HepG2 (cell line): Measurements from ENCODE around the gene PELI1. TPM values are rescaled to one million over a fixed set of nuclear protein-coding genes. Genes with fewer than 3 reads are reported as not detected.

ENCODE experiments used
- ATAC-seq: fragments of 200-7000 bp; cut with Tn5 transposase; 3 replicates; pipeline ENCODE4 v1.9.1; 2020; ENCODE audit warnings: mild to moderate bottlenecking, moderate library complexity
- BruUV-seq: library from RNA; stranded (reverse); fragments of 400-500 nt; replicated peaks from 2 replicates; lab custom pipeline; 2021; lab: Mats Ljungman, UMichigan
- CTCF ChIA-PET: fragments of 300-600 bp; formaldehyde crosslinking; extraction: SDS; loops from one replicate; lab custom pipeline; 2021; ENCODE audit warnings: low total read pairs, inconsistent platforms, low intra/inter-chr PET ratio; lab: Yijun Ruan, JAX
- POLR2A ChIA-PET: fragments of 350-600 bp; sonication (Branson Sonifier 250); formaldehyde crosslinking; loops from one replicate; lab custom pipeline; 2020; ENCODE audit warnings: antibody characterized with exemption, inconsistent platforms; lab: Yijun Ruan, JAX
- DNase-seq: peaks from one replicate; pipeline ENCODE4 v3.0.0-alpha.2; 2015; ENCODE audit warnings: low spot score
- FAIRE-seq: peaks from 3 replicates; lab custom pipeline; 2011; peaks lifted over from hg19 to GRCh38; lab: Jason Lieb, UNC
- H2AFZ ChIP-seq: one replicate; pipeline ENCODE4 v1.6.1; 2011; ENCODE audit warnings: low read length, inconsistent platforms
- H3K27ac ChIP-seq: fragments of 300-600 bp; 3 replicates; pipeline ENCODE4 v1.8.0; 2011; ENCODE audit warnings: mixed run types, mild to moderate bottlenecking, mixed read lengths, low read length, inconsistent platforms; ENCODE audit not compliant: insufficient read depth; ENCODE audit errors: extremely low read length
- H3K27me3 ChIP-seq, 2 experiments: fragments of 200-600 bp in 1 of 2; 2 replicates in 1 of 2; 3 replicates in 1 of 2; pipeline versions ENCODE4 v1.6.0 to v1.8.0; 2011; ENCODE audit warnings: low read length in 2 of 2, mild to moderate bottlenecking in 2 of 2, moderate library complexity in 2 of 2, inconsistent platforms in 1 of 2; ENCODE audit not compliant: insufficient read depth in 2 of 2, control insufficient read depth in 1 of 2
- H3K36me3 ChIP-seq, 2 experiments: fragments of 200-600 bp in 1 of 2; replicated peaks in 1 of 2; 2 replicates in 1 of 2; 3 replicates in 1 of 2; pipeline versions ENCODE4 v1.5.1 to v1.8.0; 2011; ENCODE audit warnings: low read length in 2 of 2, inconsistent platforms in 1 of 2; ENCODE audit not compliant: insufficient read depth in 2 of 2, control insufficient read depth in 1 of 2
- H3K4me1 ChIP-seq: 2 replicates; pipeline ENCODE4 v1.5.1; 2012; ENCODE audit warnings: low read length, inconsistent platforms; ENCODE audit not compliant: insufficient read depth
- H3K4me2 ChIP-seq: 2 replicates; pipeline ENCODE4 v1.6.0; 2011; ENCODE audit warnings: low read depth, low read length, inconsistent platforms
- H3K4me3 ChIP-seq, 3 experiments: fragments of 200-600 bp in 1 of 3; sonication (generic), shearing (Covaris generic) in 1 of 3; replicated peaks in 1 of 3; 2 replicates each; pipeline ENCODE4 v1.5.1; 2011 to 2016; ENCODE audit warnings: low read length in 3 of 3, inconsistent platforms in 2 of 3, low read depth in 2 of 3, mild to moderate bottlenecking in 2 of 3, control low read depth in 1 of 3, mixed read lengths in 1 of 3; ENCODE audit not compliant: insufficient read depth in 1 of 3
- H3K79me2 ChIP-seq: one replicate; pipeline ENCODE4 v1.6.1; 2011; ENCODE audit warnings: low read length, inconsistent platforms; ENCODE audit not compliant: insufficient read depth
- H3K9ac ChIP-seq: 2 replicates; pipeline ENCODE4 v1.6.0; 2011; ENCODE audit warnings: mild to moderate bottlenecking, low read depth, low read length, inconsistent platforms; ENCODE audit not compliant: insufficient read depth
- H3K9me3 ChIP-seq: 2 replicates; pipeline ENCODE4 v1.5.1; 2012; ENCODE audit warnings: mild to moderate bottlenecking, low read length
- H4K20me1 ChIP-seq: 2 replicates; pipeline ENCODE4 v1.6.0; 2011; ENCODE audit warnings: inconsistent platforms, mild to moderate bottlenecking, low read length, moderate library complexity; ENCODE audit not compliant: insufficient read depth
- BORCS8-MEF2B ChIP-seq: sonication (generic); formaldehyde crosslinking; IDR thresholded peaks from 2 replicates; pipeline ENCODE4 v1.8.0; 2022; ENCODE audit warnings: mild to moderate bottlenecking, missing genetic modification reagents
- CSRNP1 ChIP-seq: sonication (generic); formaldehyde crosslinking; IDR thresholded peaks from 2 replicates; pipeline ENCODE4 v1.8.1; 2023; ENCODE audit warnings: mild to moderate bottlenecking, missing genetic modification reagents
- GATA4 ChIP-seq: sonication (generic); IDR thresholded peaks from 2 replicates; pipeline ENCODE4 v1.6.1; 2016; ENCODE audit warnings: antibody characterized with exemption, low read depth, borderline replicate concordance
- KDM6A ChIP-seq: IDR thresholded peaks from 2 replicates; pipeline ENCODE4 v1.6.1; 2016; ENCODE audit warnings: low read depth
- KMT2B ChIP-seq: IDR thresholded peaks from 2 replicates; pipeline ENCODE4 v1.6.1; 2016; ENCODE audit warnings: missing genetic modification reagents, missing compliant biosample characterization
- MEIS1 ChIP-seq: sonication (generic); formaldehyde crosslinking; IDR thresholded peaks from 2 replicates; pipeline ENCODE4 v1.9.0; 2021; ENCODE audit warnings: mild to moderate bottlenecking, missing genetic modification reagents, moderate library complexity, borderline replicate concordance
- NCOA5 ChIP-seq: sonication (generic); formaldehyde crosslinking; IDR thresholded peaks from 2 replicates; pipeline ENCODE4 v1.4.0; 2020; ENCODE audit warnings: missing genetic modification reagents
- PBX2 ChIP-seq: IDR thresholded peaks from 2 replicates; pipeline ENCODE4 v1.6.1; 2016; ENCODE audit warnings: control low read depth
- STAG1 ChIP-seq: sonication (generic); formaldehyde crosslinking; IDR thresholded peaks from 2 replicates; pipeline ENCODE4 v1.4.0; 2020; ENCODE audit warnings: missing genetic modification reagents
- THYN1 ChIP-seq: sonication (generic); formaldehyde crosslinking; IDR thresholded peaks from 2 replicates; pipeline ENCODE4 v1.8.1; 2023; ENCODE audit warnings: low read depth, mild to moderate bottlenecking, moderate library complexity, missing genetic modification reagents, borderline replicate concordance
- ZBTB34 ChIP-seq: sonication (generic); formaldehyde crosslinking; IDR thresholded peaks from 2 replicates; pipeline ENCODE4 v1.8.0; 2022; ENCODE audit warnings: mild to moderate bottlenecking, missing genetic modification reagents
- ZNF350 ChIP-seq: sonication (generic); formaldehyde crosslinking; IDR thresholded peaks from 2 replicates; pipeline ENCODE4 v1.4.0; 2020; ENCODE audit warnings: mild to moderate bottlenecking, low read depth, missing genetic modification reagents, borderline replicate concordance
- ZNF747 ChIP-seq: sonication (generic); formaldehyde crosslinking; IDR thresholded peaks from 2 replicates; pipeline ENCODE4 v1.8.1; 2023; ENCODE audit warnings: missing genetic modification reagents, mild to moderate bottlenecking, borderline replicate concordance
- ZNF792 ChIP-seq: IDR thresholded peaks from 2 replicates; pipeline ENCODE4 v1.6.1; 2016
- WGBS: methylation state at CpG from one replicate; pipeline ENCODE4 v1.1.6; 2017; ENCODE audit warnings: low lambda C conversion rate; 5-methylcytosine and 5-hydroxymethylcytosine counted together
- in situ Hi-C: cut with HindIII; loops from 2 replicates; pipeline ENCODE4 v1.10.0; 2017; ENCODE audit warnings: low pct_unique_long_range_greater_than_20kb; ENCODE audit not compliant: extremely low pct_ligation_motif_present
- intact Hi-C: fragments of 100-400 bp; cut with micrococcal nuclease; formaldehyde crosslinking; loops from one replicate; pipeline ENCODE4 v1.10.0; 2022; ENCODE audit not compliant: unreplicated experiment
- polyA plus RNA-seq, 8 experiments: library from polyadenylated mRNA; depleted of rRNA in 3 of 8; stranded (reverse) in 7 of 8; unstranded in 1 of 8; fragments of >200 nt; fragmentation: Illumina TruSeq in 4 of 8; extraction: Trizol in 4 of 8; gene quantifications; 2 replicates each; pipeline versions ENCODE4 v1.2.1 to v1.2.3, GENCODE V29; 2011 to 2016; ENCODE audit warnings: low read depth in 4 of 8, missing spikeins in 1 of 8, mixed read lengths in 1 of 8; ENCODE audit not compliant: insufficient read depth in 1 of 8
- total RNA-seq, 5 experiments: library from RNA; depleted of rRNA; stranded (reverse); fragments of >200 nt; fragmentation: Illumina TruSeq; extraction: Trizol; gene quantifications; 2 replicates each; pipeline ENCODE4 v1.2.3, GENCODE V29; 2016; ENCODE audit warnings: low read depth in 1 of 5

PELI1 gene
- total and polyA plus RNA-seq, 2 of the 13 experiments (the other 11 are each of a cell fraction or from before 2014, with no cell fraction given) = 12.5 to 16.2 TPM

- WGBS = 95% methylated on average over 12 of the region's 12 CpGs
- no peaks in the 10 kb centered on the region for H3K4me1 ChIP-seq
- H3K4me2 ChIP-seq = no peak overlapping the region
- H3K36me3 ChIP-seq = peaks cover 24 to 42% of the 10 kb centered on the region in 2 experiments
- ChIA-PET POLR2A (no interaction called here), CTCF (no interaction called here)
- in situ Hi-C loops (no loop called here), intact Hi-C loops (no loop called here)
- H3K9ac ChIP-seq = no peak overlapping the region
- BruUV-seq = no TSS peak
- H3K4me3 ChIP-seq = no peak overlapping the region
- no peaks in the 10 kb centered on the region for H4K20me1 ChIP-seq
- no peak overlapping the region for H2AFZ ChIP-seq
- H3K9me3 ChIP-seq = no peaks in the 10 kb centered on the region
- H3K27ac ChIP-seq = no peak overlapping the region
- H3K27me3 ChIP-seq = no peaks in the 10 kb centered on the region
- FAIRE-seq = no peak
- no peak for ATAC-seq
- DNase-seq = no peak
- H3K79me2 ChIP-seq = no peaks in the 10 kb centered on the region
- no peak for TF ChIP-seq BORCS8-MEF2B (CRISPR knock-in tag)
These were observed 49.4 kb downstream of the PELI1 start for GRCh38 chr2:64094663-64095382.

GRCh38 chr2:64093341-64093740, 50.9 kb downstream of the PELI1 start:
- ATAC-seq (no peak), DNase-seq (no peak), FAIRE-seq (no peak)
- peaks cover 5% of the 10 kb centered on the region for H3K4me1 ChIP-seq
- H3K4me3 ChIP-seq = no peak overlapping the region
- no peaks in the 10 kb centered on the region for H3K9me3 ChIP-seq
- ChIA-PET CTCF (no interaction called here), POLR2A (no interaction called here)
- intact Hi-C loops = no loop called here
- in situ Hi-C loops = no loop called here
- no peak overlapping the region for H2AFZ ChIP-seq
- H3K36me3 ChIP-seq = peaks cover 21 to 39% of the 10 kb centered on the region in 2 experiments
- no peaks in the 10 kb centered on the region for H3K79me2 ChIP-seq
- no peaks in the 10 kb centered on the region for H4K20me1 ChIP-seq
- no peaks in the 10 kb centered on the region for H3K27me3 ChIP-seq
- no peak overlapping the region for H3K9ac ChIP-seq
- 96% methylated on average over 4 of the region's 4 CpGs for WGBS
- no TSS peak for BruUV-seq
- no peak overlapping the region for H3K4me2 ChIP-seq
- no peak overlapping the region for H3K27ac ChIP-seq
- no peak for TF ChIP-seq THYN1
- no peak for TF ChIP-seq GATA4
- TF ChIP-seq ZNF747 (CRISPR knock-in tag) = no peak
- no peak for TF ChIP-seq ZBTB34
- TF ChIP-seq ZNF792 (CRISPR knock-in tag) = no peak
- no peak for TF ChIP-seq KMT2B (CRISPR knock-in tag)
- no peak for TF ChIP-seq KDM6A
- TF ChIP-seq ZNF350 (CRISPR knock-in tag) = no peak
- TF ChIP-seq MEIS1 = no peak
- no peak for TF ChIP-seq NCOA5 (CRISPR knock-in tag)
- no peak for TF ChIP-seq PBX2 (CRISPR knock-in tag)
- TF ChIP-seq CSRNP1 (CRISPR knock-in tag) = no peak
- no peak for TF ChIP-seq STAG1
